NCI-H510A treated with DMSO at 0.1 percent for 48 hours (cell line): ENCODE results near the gene NAA16.

Experiments used
- DNase-seq: peaks from one replicate; lab custom pipeline; 2025; lab: John Stamatoyannopoulos, UW

NAA16 gene

GRCh38 chr13:41304551-41304950 is 6.5 kb upstream of the NAA16 start:
- DNase-seq, result no peak

- no peak for DNase-seq
Measured at GRCh38 chr13:41306271-41307145, 4.6 kb upstream of the NAA16 start.

GRCh38 chr13:41307884-41308640 is 3.0 kb upstream of the NAA16 start:
- DNase-seq, result no peak

GRCh38 chr13:41311406-41312175 is 524 bp downstream of the NAA16 start:
- no peak for DNase-seq

GRCh38 chr13:41312176-41312500 is 1.1 kb downstream of the NAA16 start:
- DNase-seq, result no peak

GRCh38 chr13:41313117-41313516 is 2.0 kb downstream of the NAA16 start:
- DNase-seq, result no peak

GRCh38 chr13:41313659-41314197 is 2.7 kb downstream of the NAA16 start:
- DNase-seq, result no peak

- no peak for DNase-seq
Measured at GRCh38 chr13:41315443-41316047, 4.5 kb downstream of the NAA16 start.

GRCh38 chr13:41317243-41317642 is 6.2 kb downstream of the NAA16 start:
- no peak for DNase-seq

- DNase-seq, result no peak
Measured at GRCh38 chr13:41325752-41326151, 14.7 kb downstream of the NAA16 start.

GRCh38 chr13:41326661-41327060 is 15.6 kb downstream of the NAA16 start:
- no peak for DNase-seq

- DNase-seq, result no peak
Measured at GRCh38 chr13:41327994-41328790, 17.1 kb downstream of the NAA16 start.

- no peak for DNase-seq
Measured at GRCh38 chr13:41332829-41333228, 21.8 kb downstream of the NAA16 start.

GRCh38 chr13:41334810-41335209 is 23.7 kb downstream of the NAA16 start:
- DNase-seq, result no peak

- DNase-seq, result no peak
Measured at GRCh38 chr13:41344358-41344757, 33.3 kb downstream of the NAA16 start.

GRCh38 chr13:41345165-41345913 is 34.3 kb downstream of the NAA16 start:
- no peak for DNase-seq

- DNase-seq, result no peak
Measured at GRCh38 chr13:41345914-41346589, 35.0 kb downstream of the NAA16 start.

- DNase-seq, result no peak
Measured at GRCh38 chr13:41352935-41353840, 42.1 kb downstream of the NAA16 start.

- DNase-seq, result no peak
Measured at GRCh38 chr13:41354416-41354815, 43.3 kb downstream of the NAA16 start.
